Superior temporal gyrus (tissue), 1 donor: ENCODE results near the gene GEMIN7.

Experiments used
- DNase-seq: peaks from one replicate; pipeline ENCODE4 v3.0.0-alpha.2; 2016; ENCODE audit errors: extremely low spot score

GEMIN7 gene

GRCh38 chr19:45090034-45090433 lies 11.0 kb downstream of the GEMIN7 start:
- no peak for DNase-seq

- DNase-seq, result no peak
Measured at GRCh38 chr19:45090606-45091005, 11.5 kb downstream of the GEMIN7 start.

- peak; percentile 100 for DNase-seq
Measured at GRCh38 chr19:45091031-45091923, 12.2 kb downstream of the GEMIN7 start.

- DNase-seq, result peak; percentile 96
Measured at GRCh38 chr19:45092747-45093678, 14.0 kb downstream of the GEMIN7 start, which contains the start of gene PPP1R37. PPP1R37 (plus strand) TSS chr19:45093179; CDS start chr19:45093326, 147 bp downstream.

- no peak for DNase-seq
Measured at GRCh38 chr19:45094137-45094536, 15.1 kb downstream of the GEMIN7 start.

- DNase-seq, result no peak
Measured at GRCh38 chr19:45094707-45095106, 15.6 kb downstream of the GEMIN7 start.

GRCh38 chr19:45095496-45096413 lies 16.7 kb downstream of the GEMIN7 start:
- no peak for DNase-seq

GRCh38 chr19:45096700-45097099 lies 17.6 kb downstream of the GEMIN7 start:
- DNase-seq, result no peak

GRCh38 chr19:45097450-45097775 lies 18.4 kb downstream of the GEMIN7 start:
- no peak for DNase-seq

GRCh38 chr19:45097776-45098520 lies 18.9 kb downstream of the GEMIN7 start:
- peak; percentile 76 for DNase-seq

GRCh38 chr19:45098521-45099466 lies 19.7 kb downstream of the GEMIN7 start:
- DNase-seq, result peak; percentile 89

GRCh38 chr19:45099467-45100191 lies 20.6 kb downstream of the GEMIN7 start:
- no peak for DNase-seq

- no peak for DNase-seq
Measured at GRCh38 chr19:45100201-45100600, 21.1 kb downstream of the GEMIN7 start.

- DNase-seq, result no peak
Measured at GRCh38 chr19:45100846-45101252, 21.8 kb downstream of the GEMIN7 start.

- DNase-seq, result no peak
Measured at GRCh38 chr19:45101806-45102205, 22.7 kb downstream of the GEMIN7 start.

GRCh38 chr19:45102481-45102880 lies 23.4 kb downstream of the GEMIN7 start:
- DNase-seq, result no peak

- peak; percentile 50 for DNase-seq
Measured at GRCh38 chr19:45103156-45103507, 24.1 kb downstream of the GEMIN7 start.

GRCh38 chr19:45103508-45104319 lies 24.7 kb downstream of the GEMIN7 start:
- DNase-seq, result no peak
